ENCODE measurements around the gene NFATC1.

NFATC1 gene

GRCh38 chr18:79572848-79573451 is 177.2 kb downstream of the NFATC1 start:
- H3K4me2 ChIP-seq (ENCODE audit: low read length), result no peak overlapping the region
- TF ChIP-seq CTCF (IDR thresholded peaks at IDR 0.05; ENCODE audit: low read depth, low read length, poor library complexity, severe bottlenecking), result no peak
- no peak for TF ChIP-seq EZH2phosphoT487 (IDR thresholded peaks at IDR 0.05; ENCODE audit: borderline replicate concordance, low read length)
- H3K9me2 ChIP-seq (replicated peaks; ENCODE audit: control insufficient read depth, low read length), result no peaks in the 10 kb centered on the region
- H3K79me2 ChIP-seq (ENCODE audit: control insufficient read depth, low read length), result no peaks in the 10 kb centered on the region
- no peaks in the 10 kb centered on the region for H3F3A ChIP-seq (ENCODE audit: control insufficient read depth, insufficient read depth)
- H3K36me3 ChIP-seq (ENCODE audit: control insufficient read depth, low read length), result no peaks in the 10 kb centered on the region
- H3K4me3 ChIP-seq (ENCODE audit: low read length), result no peak overlapping the region
- H3K27ac ChIP-seq (ENCODE audit: low read depth, low read length), result no peak overlapping the region
- H3K27me3 ChIP-seq (ENCODE audit: control insufficient read depth, low read length), result no peaks in the 10 kb centered on the region
- no peaks in the 10 kb centered on the region for H3K4me1 ChIP-seq (ENCODE audit: control insufficient read depth, low read length)
- H3K9me3 ChIP-seq (ENCODE audit: control insufficient read depth, insufficient read depth, low read length), result peaks cover 18% of the 10 kb centered on the region
- no peaks in the 10 kb centered on the region for H4K20me1 ChIP-seq (ENCODE audit: control insufficient read depth, insufficient read depth, low read depth, low read length)

- no peak overlapping the region for H3K4me3 ChIP-seq (ENCODE audit: low read length)
- H3K36me3 ChIP-seq (ENCODE audit: control insufficient read depth, low read length), result no peaks in the 10 kb centered on the region
- H3K9me2 ChIP-seq (replicated peaks; ENCODE audit: control insufficient read depth, low read length), result no peaks in the 10 kb centered on the region
- no peaks in the 10 kb centered on the region for H4K20me1 ChIP-seq (ENCODE audit: control insufficient read depth, insufficient read depth, low read depth, low read length)
- TF ChIP-seq EZH2phosphoT487 (IDR thresholded peaks at IDR 0.05; ENCODE audit: borderline replicate concordance, low read length) (no peak), CTCF (IDR thresholded peaks at IDR 0.05; ENCODE audit: low read depth, low read length, poor library complexity, severe bottlenecking) (no peak)
- no peak overlapping the region for H3K27ac ChIP-seq (ENCODE audit: low read depth, low read length)
- no peaks in the 10 kb centered on the region for H3K79me2 ChIP-seq (ENCODE audit: control insufficient read depth, low read length)
- no peaks in the 10 kb centered on the region for H3K27me3 ChIP-seq (ENCODE audit: control insufficient read depth, low read length)
- H3K4me2 ChIP-seq (ENCODE audit: low read length), result no peak overlapping the region
- peaks cover 18% of the 10 kb centered on the region for H3K9me3 ChIP-seq (ENCODE audit: control insufficient read depth, insufficient read depth, low read length)
- no peaks in the 10 kb centered on the region for H3K4me1 ChIP-seq (ENCODE audit: control insufficient read depth, low read length)
- no peaks in the 10 kb centered on the region for H3F3A ChIP-seq (ENCODE audit: control insufficient read depth, insufficient read depth)
Observed at GRCh38 chr18:79573921-79574491, 178.3 kb downstream of the NFATC1 start.

- Histone ChIP-seq H3K36me3 (ENCODE audit: control insufficient read depth, low read length) (no peaks in the 10 kb centered on the region), H3K4me2 (ENCODE audit: low read length) (no peak overlapping the region), H3K79me2 (ENCODE audit: control insufficient read depth, low read length) (no peaks in the 10 kb centered on the region), H3K27ac (ENCODE audit: low read depth, low read length) (no peak overlapping the region), H4K20me1 (ENCODE audit: control insufficient read depth, insufficient read depth, low read depth, low read length) (no peaks in the 10 kb centered on the region), H3F3A (ENCODE audit: control insufficient read depth, insufficient read depth) (no peaks in the 10 kb centered on the region), H3K4me1 (ENCODE audit: control insufficient read depth, low read length) (no peaks in the 10 kb centered on the region), H3K9me2 (replicated peaks; ENCODE audit: control insufficient read depth, low read length) (no peaks in the 10 kb centered on the region), H3K9me3 (ENCODE audit: control insufficient read depth, insufficient read depth, low read length) (peaks cover 18% of the 10 kb centered on the region), H3K4me3 (ENCODE audit: low read length) (no peak overlapping the region), H3K27me3 (ENCODE audit: control insufficient read depth, low read length) (no peaks in the 10 kb centered on the region)
- no peak for TF ChIP-seq EZH2phosphoT487 (IDR thresholded peaks at IDR 0.05; ENCODE audit: borderline replicate concordance, low read length)
- no peak for TF ChIP-seq CTCF (IDR thresholded peaks at IDR 0.05; ENCODE audit: low read depth, low read length, poor library complexity, severe bottlenecking)
Observed at GRCh38 chr18:79574938-79575525, 179.3 kb downstream of the NFATC1 start.
